Measurements from ENCODE around the gene ERC2.

ERC2 gene

DNA sequence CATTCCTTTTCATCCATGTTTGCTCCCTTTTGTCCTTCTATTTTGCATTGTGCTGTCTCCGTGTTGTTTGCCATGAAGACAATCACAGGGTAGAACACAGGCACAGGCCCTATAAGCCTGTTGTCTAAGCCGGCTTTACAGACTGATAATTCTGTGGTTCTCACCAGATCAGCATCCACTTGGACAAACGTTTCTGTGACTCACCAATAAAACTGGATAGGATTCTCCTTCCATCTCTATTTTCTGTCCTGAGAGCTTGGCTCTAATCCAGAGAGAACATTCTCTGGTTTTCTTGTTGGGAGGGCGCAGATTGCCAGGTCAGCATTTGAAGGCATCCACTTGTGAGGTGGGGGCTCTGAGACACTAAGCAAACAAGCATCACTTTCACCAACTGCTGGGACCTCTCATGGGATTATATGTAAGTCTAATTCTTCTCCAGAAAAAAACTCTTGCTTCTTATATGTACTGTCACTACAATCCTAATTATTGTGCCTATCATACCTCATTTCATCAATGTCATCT, 101.6 kb downstream of the ERC2 start:
- no peak for DNase-seq (ENCODE audit: low read depth)
- no peak overlapping the region for H3K4me3 ChIP-seq (ENCODE audit: control insufficient read depth, low read depth, low read length)
- TF ChIP-seq, protein P1, sequence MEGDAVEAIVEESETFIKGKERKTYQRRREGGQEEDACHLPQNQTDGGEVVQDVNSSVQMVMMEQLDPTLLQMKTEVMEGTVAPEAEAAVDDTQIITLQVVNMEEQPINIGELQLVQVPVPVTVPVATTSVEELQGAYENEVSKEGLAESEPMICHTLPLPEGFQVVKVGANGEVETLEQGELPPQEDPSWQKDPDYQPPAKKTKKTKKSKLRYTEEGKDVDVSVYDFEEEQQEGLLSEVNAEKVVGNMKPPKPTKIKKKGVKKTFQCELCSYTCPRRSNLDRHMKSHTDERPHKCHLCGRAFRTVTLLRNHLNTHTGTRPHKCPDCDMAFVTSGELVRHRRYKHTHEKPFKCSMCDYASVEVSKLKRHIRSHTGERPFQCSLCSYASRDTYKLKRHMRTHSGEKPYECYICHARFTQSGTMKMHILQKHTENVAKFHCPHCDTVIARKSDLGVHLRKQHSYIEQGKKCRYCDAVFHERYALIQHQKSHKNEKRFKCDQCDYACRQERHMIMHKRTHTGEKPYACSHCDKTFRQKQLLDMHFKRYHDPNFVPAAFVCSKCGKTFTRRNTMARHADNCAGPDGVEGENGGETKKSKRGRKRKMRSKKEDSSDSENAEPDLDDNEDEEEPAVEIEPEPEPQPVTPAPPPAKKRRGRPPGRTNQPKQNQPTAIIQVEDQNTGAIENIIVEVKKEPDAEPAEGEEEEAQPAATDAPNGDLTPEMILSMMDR (conservative IDR thresholded peaks at IDR 0.05; ENCODE audit: control insufficient read depth, insufficient read depth, low read depth, low read length), result no peak

DNA sequence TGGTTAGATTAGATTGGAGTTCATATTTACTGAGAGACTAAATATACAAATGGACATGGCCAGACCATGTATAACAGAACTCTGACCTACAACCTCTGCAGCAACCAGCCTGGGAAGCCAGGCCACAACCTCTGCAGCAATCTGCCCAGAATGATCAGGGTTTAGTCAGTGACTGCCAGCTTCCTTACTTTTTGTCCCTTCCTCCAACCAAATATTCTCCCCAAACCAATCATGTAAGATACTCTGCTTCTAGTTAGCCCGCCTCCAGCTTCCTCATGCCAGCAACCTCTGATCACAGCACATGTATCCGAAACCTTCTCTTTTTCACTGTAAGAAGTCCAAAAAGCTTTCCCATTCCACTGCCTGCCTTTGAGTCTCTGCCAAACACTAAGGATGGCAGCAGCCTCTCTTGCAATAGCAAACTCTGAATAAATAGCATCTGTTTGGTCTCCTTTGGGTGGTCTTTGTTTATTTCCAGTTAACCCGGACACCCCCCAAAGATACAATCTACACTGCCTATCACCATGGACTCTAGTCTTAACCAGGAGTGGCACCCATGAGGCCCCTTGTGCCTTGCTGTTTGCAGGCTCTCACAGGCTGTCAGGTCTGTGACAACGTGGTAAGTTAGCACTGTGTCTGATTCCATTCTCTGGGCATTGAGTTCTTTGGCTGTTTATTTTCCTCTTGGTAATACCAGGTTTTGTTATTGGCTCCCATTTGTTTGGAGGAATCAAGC, 102.2 kb downstream of the ERC2 start:
- no peak overlapping the region for H3K4me3 ChIP-seq (ENCODE audit: control insufficient read depth, low read depth, low read length)
- DNase-seq (ENCODE audit: low read depth), result no peak
- TF ChIP-seq, protein P1 (conservative IDR thresholded peaks at IDR 0.05; ENCODE audit: control insufficient read depth, insufficient read depth, low read depth, low read length), result no peak

DNA sequence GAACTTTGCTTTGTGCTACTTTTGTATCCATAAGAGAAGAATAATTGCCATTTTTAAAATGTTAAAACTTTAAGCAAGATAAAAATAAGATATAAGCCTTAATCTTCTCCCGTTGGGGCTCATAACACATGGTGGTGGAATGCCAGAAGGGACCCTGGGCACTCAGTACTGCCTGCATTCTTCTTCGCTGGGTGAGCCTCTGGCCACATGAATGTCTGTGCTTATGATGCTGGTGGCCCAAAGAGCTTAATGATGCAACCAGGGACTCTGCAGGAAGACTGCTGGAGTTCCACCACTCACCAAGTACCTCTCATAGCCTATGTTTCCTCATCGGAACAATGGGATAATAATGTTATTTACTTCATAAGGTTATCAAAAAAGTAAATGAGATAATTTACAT, 103.6 kb downstream of the ERC2 start:
- TF ChIP-seq, protein P1 (conservative IDR thresholded peaks at IDR 0.05; ENCODE audit: control insufficient read depth, insufficient read depth, low read depth, low read length), result no peak
- DNase-seq (ENCODE audit: low read depth), result no peak

DNA sequence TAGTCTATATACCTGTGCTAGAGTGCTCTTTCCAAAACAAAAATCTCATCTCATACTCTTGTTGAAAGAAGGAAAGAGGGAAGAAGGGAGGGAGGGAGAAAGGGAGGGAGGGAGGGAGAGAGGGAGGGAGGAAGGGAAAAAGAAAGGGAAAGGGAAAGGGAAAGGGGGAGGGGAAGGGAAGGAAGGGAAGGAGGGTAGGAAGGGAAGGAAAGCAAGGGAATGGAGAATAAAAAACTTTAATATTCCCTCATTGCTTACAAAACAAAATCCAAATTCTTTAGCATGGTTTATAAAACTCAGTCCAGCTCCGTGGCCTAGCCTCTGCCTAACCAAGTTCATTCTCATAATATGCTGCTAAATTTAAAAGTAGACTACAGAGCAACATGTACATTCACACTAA, 104.5 kb downstream of the ERC2 start:
- DNase-seq (ENCODE audit: low read depth), result no peak
- TF ChIP-seq, protein P1 (conservative IDR thresholded peaks at IDR 0.05; ENCODE audit: control insufficient read depth, insufficient read depth, low read depth, low read length), result no peak
- no peak overlapping the region for H3K4me3 ChIP-seq (ENCODE audit: control insufficient read depth, low read depth, low read length)

More for the DNA sequence above, 103.6 kb downstream of the ERC2 start:
- H3K4me3 ChIP-seq (ENCODE audit: control insufficient read depth, low read depth, low read length), result no peak overlapping the region

DNA sequence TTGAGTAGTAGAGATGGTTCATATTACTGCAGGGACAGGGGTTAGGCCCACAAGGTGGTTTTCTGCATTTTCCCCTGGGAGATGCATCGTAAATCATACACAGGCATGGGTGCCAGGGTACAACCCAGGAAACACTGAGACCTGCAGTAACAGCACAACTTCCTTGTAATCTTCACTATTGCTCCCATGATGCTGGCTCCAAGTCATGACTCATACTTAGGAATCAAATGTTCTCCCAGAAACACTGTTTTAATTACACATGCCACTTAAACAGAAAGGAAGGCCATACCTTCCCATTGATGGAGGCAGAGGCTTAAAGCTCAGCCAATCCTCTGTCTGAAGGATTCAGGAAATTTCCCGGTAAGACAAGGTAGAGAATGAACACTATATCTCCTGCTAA, 106.5 kb downstream of the ERC2 start:
- TF ChIP-seq, protein P1 (conservative IDR thresholded peaks at IDR 0.05; ENCODE audit: control insufficient read depth, insufficient read depth, low read depth, low read length), result no peak
- no peak overlapping the region for H3K4me3 ChIP-seq (ENCODE audit: control insufficient read depth, low read depth, low read length)
- DNase-seq (ENCODE audit: low read depth), result no peak

DNA sequence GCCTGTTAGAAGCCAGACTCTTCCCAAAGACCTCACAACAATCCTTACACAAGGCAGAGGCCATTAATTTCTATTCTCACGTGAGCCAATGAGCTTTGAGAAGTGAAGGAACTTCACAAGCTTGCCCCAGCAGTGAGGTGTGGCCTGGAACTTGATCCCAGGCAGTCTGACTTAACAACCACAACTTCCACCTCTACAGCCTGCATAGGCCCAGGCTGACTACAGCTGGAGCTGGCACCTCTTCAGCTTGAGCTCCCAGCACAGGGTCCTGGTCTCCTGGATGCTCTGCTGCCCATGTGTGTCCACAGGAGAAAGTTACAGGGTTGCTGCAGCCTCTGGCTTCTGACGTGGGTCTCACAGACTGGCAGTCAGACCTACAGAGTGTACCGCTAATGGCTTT, 111.0 kb downstream of the ERC2 start:
- TF ChIP-seq, protein P1 (conservative IDR thresholded peaks at IDR 0.05; ENCODE audit: control insufficient read depth, insufficient read depth, low read depth, low read length), result no peak
- no peak overlapping the region for H3K4me3 ChIP-seq (ENCODE audit: control insufficient read depth, low read depth, low read length)
- no peak for DNase-seq (ENCODE audit: low read depth)

Measured in fibroblast of mammary gland (primary cell).